K562 (cell line): ENCODE results near the gene USHBP1. TPM values are rescaled to one million over a fixed set of nuclear protein-coding genes. Genes with fewer than 3 reads are reported as not detected.

Experiments
- ARID4B ChIP-seq: sonication (generic); formaldehyde crosslinking; IDR thresholded peaks from 2 replicates; pipeline ENCODE4 v1.8.0; 2022; ENCODE audit warnings: mild to moderate bottlenecking, missing genetic modification reagents
- CTCFL ChIP-seq: IDR thresholded peaks from 2 replicates; pipeline ENCODE4 v1.6.1; 2011; ENCODE audit warnings: borderline replicate concordance, low read depth, mild to moderate bottlenecking, moderate library complexity, low read length; ENCODE audit not compliant: insufficient read depth, poor library complexity, severe bottlenecking
- DDX20 ChIP-seq: fragments of 450-650 bp; IDR thresholded peaks from 2 replicates; pipeline ENCODE4 v1.6.1; 2016; ENCODE audit warnings: missing genetic modification characterization, low read depth, mild to moderate bottlenecking, missing compliant biosample characterization, moderate library complexity
- DMBX1 ChIP-seq: fragments of 250-450 bp; sonication (Bioruptor Pico); IDR thresholded peaks from 2 replicates; pipeline ENCODE4 v1.8.0; 2022; ENCODE audit warnings: inconsistent platforms, mild to moderate bottlenecking, moderate library complexity, borderline replicate concordance
- GATAD2B ChIP-seq: fragments of 450-650 bp; IDR thresholded peaks from 2 replicates; pipeline ENCODE4 v1.6.1; 2017; ENCODE audit warnings: mild to moderate bottlenecking, borderline replicate concordance
- HCFC1 ChIP-seq: IDR thresholded peaks from 2 replicates; pipeline ENCODE4 v1.6.1; 2012; ENCODE audit warnings: low read depth, low read length, improper control_type of control experiment
- HNRNPUL1 ChIP-seq: fragments of 200-400 bp; formaldehyde crosslinking; IDR thresholded peaks from 2 replicates; pipeline ENCODE4 v1.6.1; 2017; ENCODE audit warnings: low read length
- SRSF3 ChIP-seq: fragments of 200-400 bp; formaldehyde crosslinking; IDR thresholded peaks from 2 replicates; pipeline ENCODE4 v1.6.1; 2016; ENCODE audit warnings: mild to moderate bottlenecking, low read length, moderate library complexity; ENCODE audit not compliant: insufficient read depth
- TARDBP ChIP-seq: fragments of 450-650 bp; IDR thresholded peaks from 2 replicates; pipeline ENCODE4 v1.6.1; 2016
- ZNF217 ChIP-seq: sonication (generic); formaldehyde crosslinking; IDR thresholded peaks from 2 replicates; pipeline ENCODE4 v1.8.0; 2022; ENCODE audit warnings: mild to moderate bottlenecking, missing genetic modification reagents
- ZNF282 ChIP-seq: sonication (generic); formaldehyde crosslinking; IDR thresholded peaks from 2 replicates; pipeline ENCODE4 v1.8.1; 2023; ENCODE audit warnings: missing genetic modification reagents
- ZNF780A ChIP-seq: fragments of 250-450 bp; sonication (Bioruptor Pico); IDR thresholded peaks from 2 replicates; pipeline ENCODE4 v1.5.0; 2021; ENCODE audit warnings: mild to moderate bottlenecking
- polyA plus RNA-seq, 8 experiments: library from polyadenylated mRNA; depleted of rRNA in 4 of 8; stranded (reverse) in 5 of 8; unstranded in 3 of 8; fragments of >200 nt; fragmentation: Nextera tagmentation in 2 of 8; fragmentation: Illumina TruSeq in 1 of 8; extraction: Ambion mirVana in 2 of 8; extraction: Trizol in 1 of 8; gene quantifications; 2 replicates each; pipeline versions ENCODE4 v1.2.1 to v1.2.3, GENCODE V29; 2011 to 2014; ENCODE audit warnings: inconsistent platforms in 1 of 8, missing spikeins in 1 of 8
- total RNA-seq, 7 experiments: library from RNA; depleted of rRNA in 6 of 7; stranded (reverse); fragments of >200 nt in 6 of 7; fragmentation: Illumina TruSeq in 2 of 7; extraction: Trizol in 2 of 7; gene quantifications; 2 replicates each; pipeline versions ENCODE4 v1.2.1 to v1.2.3, GENCODE V29; 2011 to 2021; ENCODE audit warnings: low replicate concordance in 1 of 7
- TF ChIP-seq, protein P1 (sequence below): sonication (generic); formaldehyde crosslinking; IDR thresholded peaks from 2 replicates; pipeline ENCODE4 v1.8.1; 2023; ENCODE audit warnings: missing genetic modification reagents, mild to moderate bottlenecking, borderline replicate concordance
- TF ChIP-seq, protein P2 (sequence below): fragments of 450-650 bp; formaldehyde crosslinking; IDR thresholded peaks from 2 replicates; pipeline ENCODE4 v1.4.0; 2020; ENCODE audit warnings: mild to moderate bottlenecking, mixed read lengths

The USHBP1 gene
- total and polyA plus RNA-seq, 9 of the 15 experiments (the other 6 are each of a cell fraction or from before 2014, with no cell fraction given) = 0.03 to 0.10 (median 0.05) TPM; not detected in 5

DNA sequence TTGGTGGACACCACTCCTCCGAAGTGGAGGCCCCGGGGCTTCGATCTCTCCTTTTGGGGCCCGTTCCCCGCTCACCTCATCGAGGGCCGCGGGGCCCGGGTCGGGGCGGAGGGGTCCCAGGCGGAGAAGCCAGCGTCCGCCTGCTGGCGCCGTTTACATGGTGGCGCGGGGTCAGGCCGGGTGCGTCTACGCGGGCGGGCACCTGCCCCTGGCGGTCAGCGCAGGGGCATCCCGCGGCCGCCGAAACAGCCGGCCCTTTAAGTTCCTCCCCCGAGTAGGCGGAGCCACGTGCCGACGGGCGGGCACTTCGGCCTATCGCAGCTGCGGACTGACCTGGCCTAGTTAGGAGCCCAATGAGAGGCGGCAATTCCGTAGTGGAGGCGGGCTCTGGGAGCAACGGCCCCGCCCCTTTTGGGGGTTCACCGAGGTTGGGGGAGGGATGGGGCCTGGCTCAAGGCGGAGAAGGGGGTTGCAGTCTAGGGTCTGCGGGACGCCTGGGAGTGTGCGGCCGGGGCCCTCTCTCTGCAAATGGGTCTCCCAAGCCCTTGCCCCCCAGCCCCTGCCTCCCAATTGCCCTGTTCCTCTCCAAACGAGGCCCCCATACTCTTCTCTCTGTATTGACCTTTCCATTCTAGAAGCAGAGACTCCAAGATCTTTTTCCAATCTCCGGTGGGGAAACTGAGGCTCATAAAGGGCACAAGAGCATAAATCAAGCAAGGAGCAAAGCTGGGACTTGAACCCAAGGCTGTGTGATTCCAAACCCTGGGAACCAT is 38.8 kb upstream of the USHBP1 start, which contains the start of gene ABHD8 (continued):
- TF ChIP-seq HCFC1 = peak; percentile 49; the same call in 1 of the 2 replicates
- no peak for TF ChIP-seq ZNF780A (CRISPR knock-in tag)
- TF ChIP-seq, protein P1, sequence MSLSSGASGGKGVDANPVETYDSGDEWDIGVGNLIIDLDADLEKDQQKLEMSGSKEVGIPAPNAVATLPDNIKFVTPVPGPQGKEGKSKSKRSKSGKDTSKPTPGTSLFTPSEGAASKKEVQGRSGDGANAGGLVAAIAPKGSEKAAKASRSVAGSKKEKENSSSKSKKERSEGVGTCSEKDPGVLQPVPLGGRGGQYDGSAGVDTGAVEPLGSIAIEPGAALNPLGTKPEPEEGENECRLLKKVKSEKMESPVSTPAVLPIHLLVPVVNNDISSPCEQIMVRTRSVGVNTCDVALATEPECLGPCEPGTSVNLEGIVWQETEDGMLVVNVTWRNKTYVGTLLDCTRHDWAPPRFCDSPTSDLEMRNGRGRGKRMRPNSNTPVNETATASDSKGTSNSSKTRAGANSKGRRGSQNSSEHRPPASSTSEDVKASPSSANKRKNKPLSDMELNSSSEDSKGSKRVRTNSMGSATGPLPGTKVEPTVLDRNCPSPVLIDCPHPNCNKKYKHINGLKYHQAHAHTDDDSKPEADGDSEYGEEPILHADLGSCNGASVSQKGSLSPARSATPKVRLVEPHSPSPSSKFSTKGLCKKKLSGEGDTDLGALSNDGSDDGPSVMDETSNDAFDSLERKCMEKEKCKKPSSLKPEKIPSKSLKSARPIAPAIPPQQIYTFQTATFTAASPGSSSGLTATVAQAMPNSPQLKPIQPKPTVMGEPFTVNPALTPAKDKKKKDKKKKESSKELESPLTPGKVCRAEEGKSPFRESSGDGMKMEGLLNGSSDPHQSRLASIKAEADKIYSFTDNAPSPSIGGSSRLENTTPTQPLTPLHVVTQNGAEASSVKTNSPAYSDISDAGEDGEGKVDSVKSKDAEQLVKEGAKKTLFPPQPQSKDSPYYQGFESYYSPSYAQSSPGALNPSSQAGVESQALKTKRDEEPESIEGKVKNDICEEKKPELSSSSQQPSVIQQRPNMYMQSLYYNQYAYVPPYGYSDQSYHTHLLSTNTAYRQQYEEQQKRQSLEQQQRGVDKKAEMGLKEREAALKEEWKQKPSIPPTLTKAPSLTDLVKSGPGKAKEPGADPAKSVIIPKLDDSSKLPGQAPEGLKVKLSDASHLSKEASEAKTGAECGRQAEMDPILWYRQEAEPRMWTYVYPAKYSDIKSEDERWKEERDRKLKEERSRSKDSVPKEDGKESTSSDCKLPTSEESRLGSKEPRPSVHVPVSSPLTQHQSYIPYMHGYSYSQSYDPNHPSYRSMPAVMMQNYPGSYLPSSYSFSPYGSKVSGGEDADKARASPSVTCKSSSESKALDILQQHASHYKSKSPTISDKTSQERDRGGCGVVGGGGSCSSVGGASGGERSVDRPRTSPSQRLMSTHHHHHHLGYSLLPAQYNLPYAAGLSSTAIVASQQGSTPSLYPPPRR (CRISPR knock-in tag) = no peak
- no peak for TF ChIP-seq ZNF282 (CRISPR knock-in tag)
- TF ChIP-seq DMBX1 = no peak
- peak; percentile 85 for TF ChIP-seq CTCFL
- TF ChIP-seq SRSF3 = no peak
- TF ChIP-seq ARID4B = no peak
- no peak for TF ChIP-seq DDX20 (tag)
- no peak for TF ChIP-seq ZNF217
- TF ChIP-seq GATAD2B = no peak
- TF ChIP-seq, protein P2, sequence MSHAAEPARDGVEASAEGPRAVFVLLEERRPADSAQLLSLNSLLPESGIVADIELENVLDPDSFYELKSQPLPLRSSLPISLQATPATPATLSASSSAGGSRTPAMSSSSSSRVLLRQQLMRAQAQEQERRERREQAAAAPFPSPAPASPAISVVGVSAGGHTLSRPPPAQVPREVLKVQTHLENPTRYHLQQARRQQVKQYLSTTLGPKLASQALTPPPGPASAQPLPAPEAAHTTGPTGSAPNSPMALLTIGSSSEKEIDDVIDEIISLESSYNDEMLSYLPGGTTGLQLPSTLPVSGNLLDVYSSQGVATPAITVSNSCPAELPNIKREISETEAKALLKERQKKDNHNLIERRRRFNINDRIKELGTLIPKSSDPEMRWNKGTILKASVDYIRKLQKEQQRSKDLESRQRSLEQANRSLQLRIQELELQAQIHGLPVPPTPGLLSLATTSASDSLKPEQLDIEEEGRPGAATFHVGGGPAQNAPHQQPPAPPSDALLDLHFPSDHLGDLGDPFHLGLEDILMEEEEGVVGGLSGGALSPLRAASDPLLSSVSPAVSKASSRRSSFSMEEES (CRISPR knock-in tag) = no peak
- TF ChIP-seq TARDBP = no peak
- no peak for TF ChIP-seq HNRNPUL1
